IPS DF 6.9 (cell line): Measurements from ENCODE around the gene RBM46.
"Not testable (repeated sequence)": the region's sequence is repeated elsewhere in the genome, so short reads cannot be mapped to it uniquely, and the experiment has no call there.

Source experiments
- DNase-seq: peaks from one replicate; pipeline ENCODE4 v3.0.0-alpha.2; 2013; ENCODE audit warnings: low read depth, low spot score
- H3K27ac ChIP-seq: one replicate; pipeline ENCODE4 v1.5.1; 2013; ENCODE audit warnings: low read length, control low read depth
- H3K27me3 ChIP-seq: 2 replicates; pipeline ENCODE4 v1.6.1; 2013; ENCODE audit warnings: mild to moderate bottlenecking, low read length; ENCODE audit not compliant: control insufficient read depth, insufficient read depth
- H3K36me3 ChIP-seq: 2 replicates; pipeline ENCODE4 v1.6.1; 2013; ENCODE audit warnings: low read length; ENCODE audit not compliant: control insufficient read depth, insufficient read depth
- H3K4me1 ChIP-seq: 2 replicates; pipeline ENCODE4 v1.6.1; 2013; ENCODE audit warnings: low read length; ENCODE audit not compliant: control insufficient read depth, insufficient read depth
- H3K4me3 ChIP-seq: 2 replicates; pipeline ENCODE4 v1.5.1; 2013; ENCODE audit warnings: mild to moderate bottlenecking, low read length
- H3K9me3 ChIP-seq: 2 replicates; pipeline ENCODE4 v1.6.1; 2013; ENCODE audit warnings: low read length, inconsistent platforms; ENCODE audit not compliant: control insufficient read depth, insufficient read depth
- WGBS: extraction: QIAGEN DNeasy Blood & Tissue Kit; methylation state at CpG from one replicate; pipeline ENCODE4 v1.1.7; 2013; ENCODE audit warnings: mixed read lengths, missing lambda C conversion rate; ENCODE audit not compliant: insufficient read length, insufficient coverage; 5-methylcytosine and 5-hydroxymethylcytosine counted together

Gene RBM46

GRCh38 chr4:154836030-154836429 is 55.0 kb downstream of the RBM46 start:
- Histone ChIP-seq H3K9me3 (no peaks in the 10 kb centered on the region), H3K27ac (no peak overlapping the region), H3K4me3 (no peak overlapping the region), H3K4me1 (no peaks in the 10 kb centered on the region; the same call in 1 of the 2 replicates), H3K27me3 (no peaks in the 10 kb centered on the region), H3K36me3 (no peaks in the 10 kb centered on the region)
- no peak for DNase-seq
- WGBS, result no CpG with 5 or more reads among the region's 3 CpGs

GRCh38 chr4:154836513-154836912 is 55.4 kb downstream of the RBM46 start:
- Histone ChIP-seq H3K27me3 (no peaks in the 10 kb centered on the region), H3K9me3 (no peaks in the 10 kb centered on the region), H3K36me3 (no peaks in the 10 kb centered on the region), H3K4me3 (no peak overlapping the region), H3K4me1 (no peaks in the 10 kb centered on the region; the same call in 1 of the 2 replicates), H3K27ac (no peak overlapping the region)
- no CpG with 5 or more reads among the region's 3 CpGs for WGBS
- no peak for DNase-seq

GRCh38 chr4:154838155-154838554 is 57.1 kb downstream of the RBM46 start:
- no peak overlapping the region for H3K27ac ChIP-seq
- no peaks in the 10 kb centered on the region for H3K36me3 ChIP-seq
- no peak for DNase-seq
- H3K27me3 ChIP-seq, result no peaks in the 10 kb centered on the region
- WGBS, result no CpG with 5 or more reads among the region's 3 CpGs
- no peaks in the 10 kb centered on the region; the same call in 1 of the 2 replicates for H3K4me1 ChIP-seq
- H3K4me3 ChIP-seq, result no peak overlapping the region
- H3K9me3 ChIP-seq, result no peaks in the 10 kb centered on the region

GRCh38 chr4:154838694-154839093 is 57.6 kb downstream of the RBM46 start:
- no peak for DNase-seq
- Histone ChIP-seq H3K36me3 (no peaks in the 10 kb centered on the region), H3K27ac (no peak overlapping the region), H3K4me3 (no peak overlapping the region), H3K9me3 (no peaks in the 10 kb centered on the region), H3K4me1 (no peaks in the 10 kb centered on the region; the same call in 1 of the 2 replicates), H3K27me3 (no peaks in the 10 kb centered on the region)
- no CpG with 5 or more reads among the region's 8 CpGs for WGBS

- Histone ChIP-seq H3K4me3 (no peak overlapping the region), H3K4me1 (no peaks in the 10 kb centered on the region), H3K27ac (no peak overlapping the region), H3K27me3 (no peaks in the 10 kb centered on the region), H3K36me3 (no peaks in the 10 kb centered on the region), H3K9me3 (no peaks in the 10 kb centered on the region)
- no CpG with 5 or more reads among the region's 2 CpGs for WGBS
- DNase-seq, result no peak
These were observed 73.3 kb downstream of the RBM46 start for GRCh38 chr4:154854362-154854761.

GRCh38 chr4:154858166-154858565 is 77.1 kb downstream of the RBM46 start:
- WGBS, result no CpG with 5 or more reads among the region's 1 CpG
- H3K4me1 ChIP-seq, result no peaks in the 10 kb centered on the region

GRCh38 chr4:154868414-154869194 is 87.5 kb downstream of the RBM46 start:
- no peaks in the 10 kb centered on the region for H3K36me3 ChIP-seq
- H3K9me3 ChIP-seq, result no peaks in the 10 kb centered on the region
- no peaks in the 10 kb centered on the region; the same call in 1 of the 2 replicates for H3K4me1 ChIP-seq
- DNase-seq, result no peak
- no peaks in the 10 kb centered on the region for H3K27me3 ChIP-seq
- WGBS, result no CpG with 5 or more reads among the region's 7 CpGs
- no peak overlapping the region for H3K27ac ChIP-seq
- H3K4me3 ChIP-seq, result no peak overlapping the region

More at GRCh38 chr4:154858166-154858565, 77.1 kb downstream of the RBM46 start:
- Histone ChIP-seq H3K9me3 (peaks cover 2% of the 10 kb centered on the region; the same call in 1 of the 2 replicates), H3K27me3 (no peaks in the 10 kb centered on the region), H3K27ac (no peak overlapping the region), H3K4me3 (no peak overlapping the region), H3K36me3 (no peaks in the 10 kb centered on the region)
- DNase-seq, result no peak

- H3K4me1 ChIP-seq, result no peaks in the 10 kb centered on the region; the same call in 1 of the 2 replicates
- no CpG with 5 or more reads among the region's 3 CpGs for WGBS
- DNase-seq, result no peak
- no peak overlapping the region for H3K27ac ChIP-seq
- no peaks in the 10 kb centered on the region for H3K27me3 ChIP-seq
- no peaks in the 10 kb centered on the region for H3K9me3 ChIP-seq
- H3K4me3 ChIP-seq, result no peak overlapping the region
- H3K36me3 ChIP-seq, result no peaks in the 10 kb centered on the region
These were observed 88.2 kb downstream of the RBM46 start for GRCh38 chr4:154869301-154869700.

GRCh38 chr4:154872198-154872597 is 91.1 kb downstream of the RBM46 start:
- H3K36me3 ChIP-seq, result no peaks in the 10 kb centered on the region
- no peak for DNase-seq
- no peak overlapping the region for H3K27ac ChIP-seq
- H3K27me3 ChIP-seq, result no peaks in the 10 kb centered on the region
- H3K4me1 ChIP-seq, result no peaks in the 10 kb centered on the region; the same call in 1 of the 2 replicates
- no peaks in the 10 kb centered on the region for H3K9me3 ChIP-seq
- no peak overlapping the region for H3K4me3 ChIP-seq

- not testable (repeated sequence) for DNase-seq, H3K27me3 ChIP-seq, H3K4me3 ChIP-seq, H3K36me3 ChIP-seq, H3K9me3 ChIP-seq, H3K27ac ChIP-seq, H3K4me1 ChIP-seq
- no CpG with 5 or more reads among the region's 4 CpGs for WGBS
These were observed 93.0 kb downstream of the RBM46 start for GRCh38 chr4:154874049-154874448.
